ENCODE data around the gene PLEKHM2. TPM values are rescaled to one million over a fixed set of nuclear protein-coding genes. Genes with fewer than 3 reads are reported as not detected.

Gene PLEKHM2
- total RNA-seq, 4 donors from 2014 or later: 34.4 to 81.1 (median 50.0) TPM

DNA sequence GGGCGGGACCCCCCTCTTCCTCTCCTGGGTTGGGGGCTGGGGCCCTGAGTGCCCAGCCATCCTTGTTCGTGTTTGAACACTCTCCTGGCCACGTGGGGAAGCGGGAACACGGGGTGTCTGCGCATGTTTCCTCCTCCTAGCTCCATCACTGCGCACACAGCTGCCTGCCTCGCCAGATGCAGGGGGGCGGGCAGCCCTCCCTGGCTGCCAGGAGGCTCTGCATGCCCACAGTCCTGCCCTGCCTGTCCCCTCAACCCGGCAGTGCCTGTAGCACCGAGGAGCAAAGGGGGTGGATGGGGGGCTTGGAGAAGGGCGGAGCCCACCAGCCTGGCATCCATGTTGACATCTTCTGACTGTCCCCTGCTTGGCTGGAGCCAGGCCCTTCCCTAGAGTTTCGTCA, 50.2 kb downstream of the PLEKHM2 start:
- ATAC-seq (ENCODE audit: low FRiP score): no peak
- no peak for DNase-seq (ENCODE audit: low spot score)
- TF ChIP-seq, protein P1, sequence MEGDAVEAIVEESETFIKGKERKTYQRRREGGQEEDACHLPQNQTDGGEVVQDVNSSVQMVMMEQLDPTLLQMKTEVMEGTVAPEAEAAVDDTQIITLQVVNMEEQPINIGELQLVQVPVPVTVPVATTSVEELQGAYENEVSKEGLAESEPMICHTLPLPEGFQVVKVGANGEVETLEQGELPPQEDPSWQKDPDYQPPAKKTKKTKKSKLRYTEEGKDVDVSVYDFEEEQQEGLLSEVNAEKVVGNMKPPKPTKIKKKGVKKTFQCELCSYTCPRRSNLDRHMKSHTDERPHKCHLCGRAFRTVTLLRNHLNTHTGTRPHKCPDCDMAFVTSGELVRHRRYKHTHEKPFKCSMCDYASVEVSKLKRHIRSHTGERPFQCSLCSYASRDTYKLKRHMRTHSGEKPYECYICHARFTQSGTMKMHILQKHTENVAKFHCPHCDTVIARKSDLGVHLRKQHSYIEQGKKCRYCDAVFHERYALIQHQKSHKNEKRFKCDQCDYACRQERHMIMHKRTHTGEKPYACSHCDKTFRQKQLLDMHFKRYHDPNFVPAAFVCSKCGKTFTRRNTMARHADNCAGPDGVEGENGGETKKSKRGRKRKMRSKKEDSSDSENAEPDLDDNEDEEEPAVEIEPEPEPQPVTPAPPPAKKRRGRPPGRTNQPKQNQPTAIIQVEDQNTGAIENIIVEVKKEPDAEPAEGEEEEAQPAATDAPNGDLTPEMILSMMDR (IDR thresholded peaks at IDR 0.05): no peak

DNA sequence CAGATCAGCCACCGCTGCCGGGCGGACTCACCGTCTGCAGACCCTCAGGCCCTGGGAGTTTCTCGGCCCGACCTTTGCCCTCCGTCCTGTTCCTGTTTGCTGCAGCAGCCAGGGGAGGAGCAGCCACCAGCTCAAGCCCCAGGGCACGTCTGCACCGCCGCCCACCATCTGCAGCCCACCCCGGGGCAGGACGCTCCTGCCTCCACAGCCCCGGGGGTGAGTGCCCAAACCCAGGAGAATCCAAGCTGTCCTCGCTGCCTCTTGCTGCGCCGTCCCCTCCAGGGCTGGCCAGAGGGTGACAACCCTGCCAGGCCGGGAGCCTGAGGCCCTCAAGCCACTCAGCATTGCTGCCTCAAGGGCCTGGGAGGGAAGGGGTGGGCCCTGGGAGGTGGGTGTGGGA, 50.8 kb downstream of the PLEKHM2 start:
- no peak for ATAC-seq (ENCODE audit: low FRiP score)
- TF ChIP-seq, protein P1 (IDR thresholded peaks at IDR 0.05): no peak
- DNase-seq (ENCODE audit: low spot score): no peak

DNA sequence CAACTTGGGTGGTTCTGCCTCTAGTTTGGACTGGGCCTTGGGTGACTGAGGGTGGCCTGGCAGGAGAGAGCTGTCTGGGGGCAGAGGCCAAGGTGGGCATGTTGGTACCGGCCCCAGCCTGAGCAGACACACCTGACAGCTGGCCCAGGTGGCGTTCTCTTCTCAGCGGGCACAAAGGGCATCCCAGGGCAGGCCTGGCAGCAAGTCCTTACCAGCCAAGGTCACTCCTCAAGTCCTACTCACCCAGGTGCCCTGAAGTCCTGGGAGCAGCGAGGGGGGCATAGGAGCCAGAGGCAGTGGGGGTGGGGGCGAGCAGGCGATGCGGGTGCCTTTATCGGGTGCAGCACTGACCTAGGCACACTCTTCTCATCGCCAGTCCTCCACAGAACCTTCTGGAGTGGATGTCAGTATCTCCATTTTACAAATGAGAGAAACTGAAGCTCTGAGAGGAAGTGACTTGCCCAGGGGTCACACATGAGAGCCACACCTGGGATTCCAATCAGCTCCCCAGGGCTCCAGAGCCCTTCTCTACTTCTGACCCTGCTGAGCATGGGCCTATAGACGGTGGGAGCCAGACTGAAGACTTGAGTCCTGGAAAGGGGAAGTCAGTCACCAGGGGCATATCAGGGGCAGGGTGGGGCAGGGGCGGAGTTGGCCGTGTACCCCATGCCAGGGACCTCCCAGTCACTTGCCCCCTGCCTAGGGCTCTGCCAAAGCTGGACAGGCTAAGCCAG, 51.4 kb downstream of the PLEKHM2 start:
- ATAC-seq (ENCODE audit: low FRiP score): no peak
- no peak for DNase-seq (ENCODE audit: low spot score)

DNA sequence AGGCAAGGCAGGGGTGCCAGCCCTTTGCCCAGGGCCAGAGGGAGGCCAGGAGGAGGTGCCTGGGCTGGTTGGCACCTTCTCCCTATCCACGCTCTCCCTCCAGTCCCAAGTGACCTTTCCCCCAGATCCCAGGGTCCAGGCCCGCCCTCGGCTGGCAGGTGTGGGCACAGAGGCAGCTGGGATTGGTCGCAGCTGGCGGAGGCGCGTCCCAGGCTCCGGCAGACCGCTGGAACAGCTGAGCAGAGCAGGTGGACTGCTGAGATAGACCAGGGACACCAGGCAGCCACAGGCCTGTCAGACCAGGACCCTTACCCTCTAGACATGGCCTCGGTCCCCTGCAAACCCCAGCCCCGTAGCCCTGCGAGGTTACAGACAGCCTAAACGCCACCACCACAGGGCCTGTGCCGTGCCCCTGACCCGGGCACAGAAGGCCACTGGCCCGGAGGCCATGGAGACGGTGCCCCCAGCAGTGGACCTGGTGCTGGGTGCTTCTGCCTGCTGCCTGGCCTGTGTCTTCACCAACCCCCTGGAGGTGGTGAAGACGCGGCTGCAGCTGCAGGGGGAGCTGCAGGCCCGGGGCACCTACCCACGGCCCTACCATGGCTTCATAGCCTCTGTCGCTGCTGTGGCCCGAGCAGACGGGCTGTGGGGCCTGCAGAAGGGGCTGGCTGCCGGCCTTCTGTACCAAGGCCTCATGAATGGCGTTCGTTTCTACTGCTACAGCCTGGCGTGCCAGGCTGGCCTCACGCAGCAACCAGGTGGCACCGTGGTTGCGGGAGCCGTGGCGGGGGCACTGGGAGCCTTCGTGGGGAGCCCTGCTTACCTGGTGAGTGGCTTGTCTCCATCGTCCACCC, 52.1 kb downstream of the PLEKHM2 start, which contains the start of gene SLC25A34:
SLC25A34 (plus strand) TSS at position 221 of the 854 bp plus-strand sequence; CDS start at position 449, 228 bp downstream.
- no peak for ATAC-seq (ENCODE audit: low FRiP score)
- TF ChIP-seq, protein P1 (IDR thresholded peaks at IDR 0.05): no peak
- DNase-seq (ENCODE audit: low spot score): no peak

More for the DNA sequence above, 51.4 kb downstream of the PLEKHM2 start:
- TF ChIP-seq, protein P1 (IDR thresholded peaks at IDR 0.05): no peak

DNA sequence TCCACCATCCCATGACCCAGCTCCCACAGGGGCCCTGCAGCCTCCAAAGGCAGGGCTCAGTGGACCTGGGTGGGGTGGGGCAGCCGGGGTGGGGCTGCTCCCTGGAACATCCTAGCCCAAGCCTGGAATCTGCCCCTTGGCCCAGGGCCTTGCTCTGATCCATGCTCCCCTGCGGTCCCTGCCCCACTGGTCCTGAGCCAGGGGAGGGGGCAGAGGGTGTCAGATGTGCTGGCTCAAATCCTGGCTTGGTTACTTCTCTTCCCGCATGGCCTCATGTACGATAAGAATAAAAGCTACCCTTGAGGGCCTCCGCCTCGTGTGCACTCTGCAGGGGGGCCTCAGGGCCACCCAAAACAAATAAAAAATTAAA, 52.8 kb downstream of the PLEKHM2 start:
- no peak for DNase-seq (ENCODE audit: low spot score)
- TF ChIP-seq, protein P1 (IDR thresholded peaks at IDR 0.05): no peak
- ATAC-seq (ENCODE audit: low FRiP score): no peak

DNA sequence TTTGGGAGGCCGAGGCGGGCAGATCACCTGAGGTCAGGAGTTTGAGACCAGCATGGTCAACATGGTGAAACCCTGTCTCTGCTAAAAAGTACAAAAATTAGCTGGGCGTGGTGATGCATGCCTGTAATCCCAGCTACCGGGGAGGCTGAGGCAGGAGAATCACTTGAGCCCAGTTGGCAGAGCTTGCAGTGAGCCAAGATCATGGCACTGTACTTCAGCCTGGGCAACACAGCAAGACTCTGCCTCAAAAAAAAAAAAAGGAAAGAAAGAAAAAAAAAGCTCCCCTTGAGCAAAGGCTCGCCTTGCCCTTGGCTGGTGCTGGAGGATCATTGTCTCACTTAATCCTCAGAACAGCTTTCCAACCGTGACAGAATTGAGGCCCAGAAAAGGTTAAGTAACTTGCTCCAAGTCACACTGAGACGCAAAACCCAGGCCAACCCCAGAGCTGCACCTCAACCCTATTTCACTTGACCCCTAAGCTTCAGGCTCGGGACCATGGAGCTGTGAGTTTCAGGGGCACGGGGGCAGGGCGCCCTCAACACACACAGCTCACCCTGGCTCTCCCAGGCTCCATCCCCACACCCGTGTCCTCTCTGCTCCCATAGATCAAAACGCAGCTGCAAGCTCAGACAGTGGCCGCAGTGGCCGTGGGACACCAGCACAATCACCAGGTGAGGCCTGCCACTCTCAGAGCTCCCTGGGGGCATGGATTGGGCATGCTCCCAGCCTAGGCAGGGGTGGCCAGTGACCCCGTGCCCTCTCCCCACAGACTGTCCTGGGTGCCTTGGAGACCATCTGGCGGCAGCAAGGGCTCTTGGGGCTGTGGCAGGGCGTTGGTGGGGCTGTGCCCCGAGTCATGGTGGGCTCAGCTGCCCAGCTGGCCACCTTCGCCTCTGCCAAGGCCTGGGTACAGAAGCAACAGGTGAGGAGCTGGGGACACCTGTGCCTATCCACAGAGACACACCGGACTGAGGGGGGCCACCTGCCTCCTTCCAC, 53.5 kb downstream of the PLEKHM2 start:
- DNase-seq (ENCODE audit: low spot score): no peak
- TF ChIP-seq, protein P1 (IDR thresholded peaks at IDR 0.05): no peak

More for the DNA sequence above, 53.5 kb downstream of the PLEKHM2 start:
- no peak for ATAC-seq (ENCODE audit: low FRiP score)
